Uterus (tissue), 4 donors: ENCODE data around the gene CTH. TPM values are rescaled to one million over a fixed set of nuclear protein-coding genes. Genes with fewer than 3 reads are reported as not detected.
"Not testable (repeated sequence)": the region's sequence is repeated elsewhere in the genome, so short reads cannot be mapped to it uniquely, and the experiment has no call there.

Experiments
- DNase-seq, 2 donors: peaks; one replicate each; pipeline ENCODE4 v3.0.0-alpha.2; 2019 to 2020
- H3K27ac ChIP-seq, 2 donors: fragments of 200-600 bp; sonication (generic); 1 replicate in 1 of 2; 2 replicates in 1 of 2; pipeline ENCODE4 v1.5.1; 2016 to 2018
- H3K27me3 ChIP-seq, 2 donors: fragments of 200-600 bp; sonication (generic); one replicate each; pipeline ENCODE4 v1.5.1; 2018 to 2019; ENCODE audit warnings: control low read depth in 1 of 2
- H3K36me3 ChIP-seq, 2 donors: fragments of 200-600 bp; sonication (generic); one replicate each; pipeline ENCODE4 v1.5.1; 2019; ENCODE audit warnings: control low read depth in 1 of 2
- H3K4me1 ChIP-seq, 2 donors: fragments of 200-600 bp; sonication (generic); one replicate each; pipeline ENCODE4 v1.5.1; 2018 to 2019; ENCODE audit warnings: control low read depth in 1 of 2
- H3K4me3 ChIP-seq, 2 donors: fragments of 200-600 bp; sonication (generic); 1 replicate in 1 of 2; 2 replicates in 1 of 2; pipeline ENCODE4 v1.5.1; 2018 to 2019; ENCODE audit warnings: mild to moderate bottlenecking in 1 of 2
- H3K9me3 ChIP-seq, 2 donors: fragments of 200-600 bp; sonication (generic); one replicate each; pipeline ENCODE4 v1.5.1; 2019; ENCODE audit warnings: control low read depth in 1 of 2
- POLR2A ChIP-seq, 2 donors: fragments of 450-650 bp; IDR thresholded peaks; one replicate each; pipeline ENCODE4 v1.6.1; 2016; ENCODE audit warnings: antibody characterized with exemption in 2 of 2, mild to moderate bottlenecking in 1 of 2, moderate library complexity in 1 of 2
- intact Hi-C: fragments of 100-400 bp; cut with DNase I; formaldehyde crosslinking; loops from one replicate; pipeline ENCODE4 v1.15.1; 2023; ENCODE audit warnings: low total_unique reads
- total RNA-seq, 4 donors: library from RNA; depleted of rRNA in 3 of 4; stranded (reverse); fragments of >200 nt in 3 of 4; gene quantifications; one replicate each; pipeline versions ENCODE4 v1.1.0 to v1.2.4, GENCODE V29; 2014 to 2023
- TF ChIP-seq, protein P1 (sequence below), 4 experiments: fragments of 200-600 bp in 2 of 4; fragments of 450-650 bp in 2 of 4; sonication (generic) in 2 of 4; IDR thresholded peaks; one replicate each; pipeline ENCODE4 v1.5.1; 2016 to 2019; ENCODE audit warnings: antibody characterized with exemption in 4 of 4, mild to moderate bottlenecking in 2 of 4, moderate library complexity in 1 of 4
- donor health status: DM: yes; HTN: yes; CAD: no.

Gene CTH
- 10 to 100 TPM in 1 of 4 donors, 1 to 10 TPM in 3; 1.0 to 11.2 (median 3.5) TPM for total RNA-seq

GRCh38 chr1:70410604-70411359 is at the start of gene CTH:
CTH (plus strand) TSS chr1:70411268; CDS start chr1:70411416, 148 bp downstream.
- intact Hi-C loops = no loop called here

DNA sequence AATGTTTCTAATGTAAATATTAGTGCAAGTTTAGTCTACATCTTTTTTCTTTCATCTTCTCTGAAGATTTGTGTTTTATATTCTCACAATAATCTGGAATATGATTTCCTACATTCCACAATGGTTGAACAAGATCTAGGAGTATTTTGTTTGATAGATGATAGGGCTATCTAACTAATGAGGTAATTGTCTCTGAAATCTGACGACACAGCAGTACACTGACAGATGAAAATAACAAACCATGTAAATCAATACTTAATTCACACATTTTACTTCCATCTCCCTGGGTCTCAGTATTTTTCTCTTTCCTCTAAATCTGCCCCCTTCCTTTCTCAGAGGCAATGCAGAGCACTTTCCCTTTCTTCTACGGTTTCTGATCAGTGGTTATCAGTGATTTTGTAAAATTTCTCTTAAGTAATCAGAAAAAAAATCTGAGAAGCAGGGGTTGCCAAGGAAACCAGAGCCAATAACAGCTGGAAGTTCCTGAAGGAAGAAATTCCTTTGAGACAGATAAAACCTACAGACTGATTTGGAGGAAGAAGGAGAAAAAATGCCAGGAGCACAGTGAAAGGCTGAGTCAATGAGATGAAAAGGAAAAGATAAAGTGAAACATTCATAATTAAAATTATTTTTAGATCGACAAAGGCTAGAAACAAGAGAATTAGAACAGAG is 49.2 kb upstream of the CTH start:
- H3K4me3 ChIP-seq = no peak overlapping the region
- no peaks in the 10 kb centered on the region for H3K27me3 ChIP-seq
- TF ChIP-seq, protein P1, sequence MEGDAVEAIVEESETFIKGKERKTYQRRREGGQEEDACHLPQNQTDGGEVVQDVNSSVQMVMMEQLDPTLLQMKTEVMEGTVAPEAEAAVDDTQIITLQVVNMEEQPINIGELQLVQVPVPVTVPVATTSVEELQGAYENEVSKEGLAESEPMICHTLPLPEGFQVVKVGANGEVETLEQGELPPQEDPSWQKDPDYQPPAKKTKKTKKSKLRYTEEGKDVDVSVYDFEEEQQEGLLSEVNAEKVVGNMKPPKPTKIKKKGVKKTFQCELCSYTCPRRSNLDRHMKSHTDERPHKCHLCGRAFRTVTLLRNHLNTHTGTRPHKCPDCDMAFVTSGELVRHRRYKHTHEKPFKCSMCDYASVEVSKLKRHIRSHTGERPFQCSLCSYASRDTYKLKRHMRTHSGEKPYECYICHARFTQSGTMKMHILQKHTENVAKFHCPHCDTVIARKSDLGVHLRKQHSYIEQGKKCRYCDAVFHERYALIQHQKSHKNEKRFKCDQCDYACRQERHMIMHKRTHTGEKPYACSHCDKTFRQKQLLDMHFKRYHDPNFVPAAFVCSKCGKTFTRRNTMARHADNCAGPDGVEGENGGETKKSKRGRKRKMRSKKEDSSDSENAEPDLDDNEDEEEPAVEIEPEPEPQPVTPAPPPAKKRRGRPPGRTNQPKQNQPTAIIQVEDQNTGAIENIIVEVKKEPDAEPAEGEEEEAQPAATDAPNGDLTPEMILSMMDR (IDR thresholded peaks at IDR 0.05) = no peak
- TF ChIP-seq POLR2A (IDR thresholded peaks at IDR 0.05) = no peak
- no peak overlapping the region for H3K27ac ChIP-seq
- no peaks in the 10 kb centered on the region for H3K4me1 ChIP-seq
- no peak for DNase-seq
- H3K9me3 ChIP-seq = no peaks in the 10 kb centered on the region
- intact Hi-C loops = no loop called here
- H3K36me3 ChIP-seq = no peaks in the 10 kb centered on the region

More at GRCh38 chr1:70410604-70411359, at the start of gene CTH:
- H3K4me1 ChIP-seq = no peaks in the 10 kb centered on the region
- no peaks in the 10 kb centered on the region for H3K9me3 ChIP-seq
- H3K27ac ChIP-seq = peak within 1 kb of the TSS; percentile 92 to 98
- peak within 1 kb of the TSS; percentile 55 to 75 for H3K4me3 ChIP-seq
- peak; percentile 95 to 98 for DNase-seq
- TF ChIP-seq, protein P1 (IDR thresholded peaks at IDR 0.05) = peak in 2 of 4 experiments; percentile 9 to 12
- peak; percentile 92 to 96 for TF ChIP-seq POLR2A (IDR thresholded peaks at IDR 0.05)
- no peaks in the 10 kb centered on the region for H3K27me3 ChIP-seq
- no peaks in the 10 kb centered on the region for H3K36me3 ChIP-seq

- intact Hi-C loops = no loop called here
- Histone ChIP-seq H3K9me3 (no peaks in the 10 kb centered on the region), H3K27ac (no peak overlapping the region), H3K4me3 (no peak overlapping the region), H3K27me3 (no peaks in the 10 kb centered on the region), H3K36me3 (no peaks in the 10 kb centered on the region), H3K4me1 (no peaks in the 10 kb centered on the region)
- DNase-seq = no peak
- TF ChIP-seq, protein P1 (IDR thresholded peaks at IDR 0.05) = no peak
- no peak for TF ChIP-seq POLR2A (IDR thresholded peaks at IDR 0.05)
Observed at GRCh38 chr1:70364439-70364838, 46.6 kb upstream of the CTH start.

GRCh38 chr1:70366425-70366952 is 44.6 kb upstream of the CTH start:
- H3K9me3 ChIP-seq, H3K4me3 ChIP-seq, H3K27ac ChIP-seq, H3K27me3 ChIP-seq, DNase-seq, H3K4me1 ChIP-seq, H3K36me3 ChIP-seq, intact Hi-C loops: not testable (repeated sequence)

- H3K4me3 ChIP-seq, H3K36me3 ChIP-seq, DNase-seq, H3K9me3 ChIP-seq, H3K4me1 ChIP-seq, H3K27me3 ChIP-seq, intact Hi-C loops, H3K27ac ChIP-seq: not testable (repeated sequence)
Observed at GRCh38 chr1:70366997-70367396, 44.1 kb upstream of the CTH start.

GRCh38 chr1:70367397-70367796 is 43.7 kb upstream of the CTH start:
- H3K9me3 ChIP-seq, H3K36me3 ChIP-seq, DNase-seq, H3K4me1 ChIP-seq, intact Hi-C loops, H3K4me3 ChIP-seq, H3K27me3 ChIP-seq, H3K27ac ChIP-seq: not testable (repeated sequence)

- H3K27ac ChIP-seq, H3K27me3 ChIP-seq, H3K4me1 ChIP-seq, intact Hi-C loops, DNase-seq, H3K9me3 ChIP-seq, H3K4me3 ChIP-seq, H3K36me3 ChIP-seq: not testable (repeated sequence)
Observed at GRCh38 chr1:70371586-70371985, 39.5 kb upstream of the CTH start.
